Cardiac ventricle fibroblast (primary cell): ENCODE results near the gene NDST4. TPM values are rescaled to one million over a fixed set of nuclear protein-coding genes. Genes with fewer than 3 reads are reported as not detected.

Experiments
- total RNA-seq: library from RNA; depleted of rRNA; stranded (reverse); fragments of >200 nt; gene quantifications from 2 replicates; pipeline ENCODE4 v1.2.3, GENCODE V29; 2015

NDST4 gene
- not detected in 2 replicates for total RNA-seq

GRCh38 chr4:115113506-115114106, at the start of gene NDST4:
TSS of gene NDST4 (minus strand) at chr4:115113620. CDS start at chr4:115077036, 36,584 bp downstream.

